ENCODE results near the gene SIRPD.

- TF ChIP-seq CTCF (IDR thresholded peaks at IDR 0.05) = no peak
- no peak for TF ChIP-seq POLR2A (IDR thresholded peaks at IDR 0.05)
Observed at GRCh38 chr20:1527923-1528322, 29.6 kb downstream of the SIRPD start.

Data from body of pancreas (tissue), 4 donors.